ENCODE measurements around the gene HSF4.

DNA sequence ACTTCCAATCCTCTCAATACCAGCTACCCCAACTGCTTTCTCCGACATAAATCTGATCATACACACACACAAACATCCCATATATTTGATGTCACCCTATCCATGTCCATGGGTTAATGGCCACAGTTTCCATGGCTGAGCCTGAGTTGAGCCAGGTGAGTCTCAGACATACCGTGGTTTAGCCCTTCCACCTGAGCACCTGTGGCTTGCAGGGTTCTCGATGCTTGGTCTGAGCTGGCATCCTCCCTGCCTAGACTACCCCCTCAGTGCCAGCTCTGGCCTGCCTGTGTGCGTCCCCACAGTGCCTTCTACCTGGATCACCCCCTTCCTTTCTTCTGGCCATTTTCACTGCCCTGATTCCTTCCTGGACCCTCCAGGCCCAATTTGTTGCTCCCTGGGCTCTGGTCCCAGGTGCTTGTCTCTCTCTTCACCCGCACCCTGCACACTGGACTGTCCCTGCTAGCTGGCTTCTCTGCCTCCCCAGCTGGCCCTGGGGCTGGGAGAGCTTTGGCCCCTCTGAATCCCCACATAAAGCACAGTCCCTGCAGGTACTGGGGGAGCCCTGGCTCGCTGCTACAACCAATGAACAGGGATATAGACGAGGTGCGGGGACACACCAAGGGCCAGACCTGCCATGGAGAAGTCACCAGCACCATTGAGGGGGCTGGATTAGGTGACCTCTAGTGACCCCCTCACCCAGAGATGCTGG is 41.7 kb downstream of the HSF4 start:
- TF ChIP-seq, protein P1, sequence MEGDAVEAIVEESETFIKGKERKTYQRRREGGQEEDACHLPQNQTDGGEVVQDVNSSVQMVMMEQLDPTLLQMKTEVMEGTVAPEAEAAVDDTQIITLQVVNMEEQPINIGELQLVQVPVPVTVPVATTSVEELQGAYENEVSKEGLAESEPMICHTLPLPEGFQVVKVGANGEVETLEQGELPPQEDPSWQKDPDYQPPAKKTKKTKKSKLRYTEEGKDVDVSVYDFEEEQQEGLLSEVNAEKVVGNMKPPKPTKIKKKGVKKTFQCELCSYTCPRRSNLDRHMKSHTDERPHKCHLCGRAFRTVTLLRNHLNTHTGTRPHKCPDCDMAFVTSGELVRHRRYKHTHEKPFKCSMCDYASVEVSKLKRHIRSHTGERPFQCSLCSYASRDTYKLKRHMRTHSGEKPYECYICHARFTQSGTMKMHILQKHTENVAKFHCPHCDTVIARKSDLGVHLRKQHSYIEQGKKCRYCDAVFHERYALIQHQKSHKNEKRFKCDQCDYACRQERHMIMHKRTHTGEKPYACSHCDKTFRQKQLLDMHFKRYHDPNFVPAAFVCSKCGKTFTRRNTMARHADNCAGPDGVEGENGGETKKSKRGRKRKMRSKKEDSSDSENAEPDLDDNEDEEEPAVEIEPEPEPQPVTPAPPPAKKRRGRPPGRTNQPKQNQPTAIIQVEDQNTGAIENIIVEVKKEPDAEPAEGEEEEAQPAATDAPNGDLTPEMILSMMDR (tag by site-specific recombination; IDR thresholded peaks at IDR 0.05) = no peak
- no peak for TF ChIP-seq ZFP37 (tag by site-specific recombination; IDR thresholded peaks at IDR 0.05)
- TF ChIP-seq ZNF585B (tag by site-specific recombination; IDR thresholded peaks at IDR 0.05) = no peak
- no peak for TF ChIP-seq ZBTB7A (tag by site-specific recombination; IDR thresholded peaks at IDR 0.05; ENCODE audit: low read depth)
- TF ChIP-seq ZNF544 (tag by site-specific recombination; IDR thresholded peaks at IDR 0.05) = no peak
- TF ChIP-seq ZNF223 (tag by site-specific recombination; IDR thresholded peaks at IDR 0.05) = no peak
- TF ChIP-seq, protein P2, sequence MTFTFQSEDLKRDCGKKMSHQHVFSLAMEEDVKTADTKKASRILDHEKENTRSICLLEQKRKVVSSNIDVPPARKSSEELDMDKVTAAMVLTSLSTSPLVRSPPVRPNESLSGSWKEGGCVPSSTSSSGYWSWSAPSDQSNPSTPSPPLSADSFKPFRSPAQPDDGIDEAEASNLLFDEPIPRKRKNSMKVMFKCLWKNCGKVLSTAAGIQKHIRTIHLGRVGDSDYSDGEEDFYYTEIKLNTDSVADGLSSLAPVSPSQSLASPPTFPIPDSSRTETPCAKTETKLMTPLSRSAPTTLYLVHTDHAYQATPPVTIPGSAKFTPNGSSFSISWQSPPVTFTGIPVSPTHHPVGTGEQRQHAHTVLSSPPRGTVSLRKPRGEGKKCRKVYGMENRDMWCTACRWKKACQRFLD (tag by site-specific recombination; IDR thresholded peaks at IDR 0.05) = no peak
